Left kidney (tissue), 2 donors: ENCODE results near the gene CLCNKB. TPM values are rescaled to one million over a fixed set of nuclear protein-coding genes. Genes with fewer than 3 reads are reported as not detected.
"Not testable (repeated sequence)": the region's sequence is repeated elsewhere in the genome, so short reads cannot be mapped to it uniquely, and the experiment has no call there.

Experiments
- DNase-seq: peaks from one replicate; pipeline ENCODE4 v3.0.0-alpha.2; 2013
- polyA plus RNA-seq: library from polyadenylated mRNA; unstranded; fragments of 120-200 nt; gene quantifications from one replicate; pipeline ENCODE4 v1.2.1, GENCODE V29; 2013; ENCODE audit not compliant: insufficient read length

Gene CLCNKB
- polyA plus RNA-seq, 1 donor, result 37.2 TPM

DNA sequence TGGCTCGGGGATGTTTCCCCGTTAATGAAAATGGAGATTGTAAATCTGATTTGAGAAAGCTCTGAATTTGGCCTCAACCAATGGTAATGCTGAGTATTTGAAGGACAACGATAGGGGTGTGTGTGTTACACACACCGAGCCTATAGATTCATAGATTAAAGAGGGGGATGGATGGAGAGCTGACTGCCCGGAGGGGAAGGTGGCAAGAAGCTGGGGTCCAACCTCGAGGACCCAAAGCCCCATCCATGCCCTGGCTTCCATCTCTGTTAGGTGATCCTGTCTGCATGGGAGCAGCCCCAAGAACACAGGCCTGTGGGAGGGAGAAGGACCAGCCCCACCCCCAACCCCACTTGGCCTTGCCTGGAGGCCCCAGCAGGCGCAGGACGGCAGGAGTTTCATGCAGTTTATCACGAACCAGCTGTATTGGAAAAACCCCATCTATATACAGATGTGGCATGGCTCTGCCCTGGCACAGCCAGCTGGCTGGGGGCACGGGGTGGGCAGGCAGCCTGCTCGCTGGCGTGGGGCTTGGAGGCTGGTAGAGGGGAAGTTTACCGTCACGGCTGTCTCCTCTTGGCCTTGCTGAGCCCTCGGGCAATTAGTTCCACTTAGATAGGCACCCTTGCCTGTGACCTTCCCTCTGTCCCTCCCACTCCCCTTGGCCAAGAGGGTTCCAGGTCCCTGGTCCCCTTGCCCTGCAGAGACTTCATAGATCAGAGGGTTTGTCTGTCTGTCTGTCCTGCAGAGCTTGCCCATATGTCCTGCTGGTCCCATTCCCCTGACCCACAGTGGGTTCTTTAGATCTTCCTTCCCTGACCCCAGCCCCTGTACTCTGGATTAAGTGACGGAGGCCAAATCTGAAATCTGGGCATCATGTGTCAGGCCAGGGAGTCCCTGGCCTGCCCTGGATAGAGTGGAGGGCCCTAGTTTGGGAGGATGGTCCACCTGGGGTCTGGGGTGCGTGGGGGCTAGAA, 28.8 kb upstream of the CLCNKB start:
- DNase-seq, result no peak

DNA sequence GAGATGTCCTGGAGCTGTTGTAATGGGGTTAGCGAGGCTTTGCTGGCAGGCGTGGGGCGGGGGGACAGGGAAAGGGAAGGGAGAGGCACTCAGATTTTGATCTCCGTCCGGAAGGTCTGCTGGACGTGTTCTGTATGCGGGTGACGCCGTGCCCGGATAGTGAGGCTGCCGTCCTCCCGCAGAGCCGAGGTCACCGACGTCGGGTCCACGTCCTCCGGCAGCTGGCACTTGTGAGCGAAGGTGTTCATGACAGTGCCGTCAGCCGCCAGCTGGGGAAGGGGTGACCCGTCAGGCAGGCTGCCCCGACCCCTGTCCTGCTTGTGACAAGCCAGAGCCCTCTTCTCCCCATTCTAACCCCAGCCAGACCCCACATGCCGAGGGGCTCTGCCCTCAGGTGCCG, 28.1 kb upstream of the CLCNKB start:
- no peak for DNase-seq

- no peak for DNase-seq
These were observed 27.4 kb upstream of the CLCNKB start for GRCh38 chr1:16015960-16016901.

- DNase-seq, result no peak
These were observed 26.5 kb upstream of the CLCNKB start for GRCh38 chr1:16017076-16017460.

GRCh38 chr1:16017461-16018303, 25.9 kb upstream of the CLCNKB start, which contains the start of gene HSPB7:
TSS of gene HSPB7 (minus strand) at chr1:16018043. CDS start at chr1:16017963, 80 bp downstream.
- DNase-seq, result peak; percentile 43

- DNase-seq, result no peak
These were observed 25.3 kb upstream of the CLCNKB start for GRCh38 chr1:16018308-16018707.

DNA sequence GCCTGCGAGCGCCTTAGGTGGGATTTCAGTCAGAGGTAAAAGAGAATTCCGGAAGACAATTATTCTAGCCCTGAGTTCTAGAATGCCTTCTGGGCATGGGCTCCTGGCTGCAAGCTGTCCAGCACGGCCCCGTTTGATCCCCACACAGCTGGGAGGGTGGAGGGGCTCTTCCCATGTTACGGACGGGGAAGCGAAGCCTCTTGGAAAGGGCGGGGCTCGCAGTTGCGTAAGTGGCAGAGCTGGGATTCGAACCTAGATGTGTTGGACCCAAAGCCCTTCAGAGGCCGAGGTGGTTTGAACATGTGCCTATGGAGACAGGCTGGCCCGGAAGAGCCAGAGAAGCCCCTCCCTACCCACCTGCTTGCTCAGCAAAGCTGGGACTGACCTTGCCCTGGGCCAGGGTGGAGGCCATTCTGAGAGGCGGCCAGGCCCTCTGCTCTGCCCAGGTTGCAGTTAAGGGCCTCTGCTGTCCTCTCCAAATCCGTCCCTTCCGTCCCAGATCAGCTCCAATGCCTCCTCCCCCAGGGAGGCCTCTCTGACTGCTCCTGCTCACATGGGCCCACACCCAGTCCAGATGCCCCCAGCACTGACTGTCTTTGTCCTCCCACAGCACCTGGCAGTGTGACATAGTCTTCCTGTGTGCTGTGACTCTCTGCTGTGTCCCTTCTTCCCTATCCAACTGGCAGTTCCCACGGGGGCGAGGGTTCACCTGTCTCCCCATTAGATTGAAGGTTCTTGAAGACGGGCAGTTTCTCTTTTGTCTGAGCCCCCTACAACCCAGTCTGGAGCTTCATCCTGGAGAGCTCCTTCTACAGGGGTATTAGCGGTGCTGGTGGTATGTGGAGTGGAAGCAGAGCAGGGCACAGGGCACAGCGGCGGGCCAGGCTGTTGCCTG, 24.6 kb upstream of the CLCNKB start:
- DNase-seq, result no peak

DNA sequence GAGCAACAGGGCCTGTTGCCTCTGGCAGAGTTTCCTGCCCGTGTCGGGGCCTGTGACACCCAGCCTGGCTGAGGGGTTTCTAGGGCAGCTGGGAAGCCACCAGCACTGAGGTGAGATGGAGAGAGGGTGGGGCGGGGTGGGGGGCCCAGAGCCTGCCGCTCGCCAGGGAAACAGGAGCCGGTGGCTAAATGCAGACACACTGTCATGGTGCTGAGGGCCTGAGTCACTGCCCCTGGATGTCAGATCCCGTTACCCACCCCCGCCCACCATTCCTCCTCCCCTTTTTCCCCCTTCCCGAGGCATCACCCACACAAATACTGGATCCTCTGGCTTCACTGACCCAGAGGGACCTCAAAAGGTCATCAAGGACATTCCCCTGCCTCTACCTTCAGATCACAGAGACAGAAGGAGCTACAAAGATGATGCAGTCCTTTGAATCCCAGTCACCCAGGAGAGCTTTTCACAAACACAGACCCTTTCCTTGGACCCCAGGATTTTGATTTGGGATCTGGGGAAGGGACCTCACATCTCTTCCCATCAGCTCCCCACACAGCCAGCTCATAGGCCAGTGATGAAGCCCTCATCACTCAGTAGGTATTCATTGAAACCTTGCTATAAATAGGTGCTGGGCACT, 23.8 kb upstream of the CLCNKB start:
- DNase-seq, result no peak

GRCh38 chr1:16020325-16020724, 23.3 kb upstream of the CLCNKB start:
- no peak for DNase-seq

DNA sequence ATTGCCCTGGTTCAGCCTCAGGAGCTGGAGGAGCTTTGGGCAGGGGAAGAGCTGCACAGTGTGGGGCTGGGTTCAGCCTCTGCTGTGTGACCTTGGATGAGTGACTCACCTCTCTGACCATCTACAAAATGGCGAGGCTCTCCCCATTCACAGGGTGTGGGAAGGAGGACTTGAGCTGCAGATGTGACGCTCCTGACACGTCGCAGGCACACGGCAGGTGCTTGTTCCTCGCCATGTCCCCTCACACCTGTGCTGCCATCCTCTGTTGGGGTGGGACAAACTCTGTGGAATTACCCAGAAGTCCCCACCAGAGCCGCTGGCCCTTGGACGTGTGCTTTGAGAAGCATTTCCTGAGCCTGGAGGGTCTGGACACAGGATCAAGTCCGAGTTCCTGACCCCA, 22.7 kb upstream of the CLCNKB start:
- DNase-seq, result not testable (repeated sequence)

DNA sequence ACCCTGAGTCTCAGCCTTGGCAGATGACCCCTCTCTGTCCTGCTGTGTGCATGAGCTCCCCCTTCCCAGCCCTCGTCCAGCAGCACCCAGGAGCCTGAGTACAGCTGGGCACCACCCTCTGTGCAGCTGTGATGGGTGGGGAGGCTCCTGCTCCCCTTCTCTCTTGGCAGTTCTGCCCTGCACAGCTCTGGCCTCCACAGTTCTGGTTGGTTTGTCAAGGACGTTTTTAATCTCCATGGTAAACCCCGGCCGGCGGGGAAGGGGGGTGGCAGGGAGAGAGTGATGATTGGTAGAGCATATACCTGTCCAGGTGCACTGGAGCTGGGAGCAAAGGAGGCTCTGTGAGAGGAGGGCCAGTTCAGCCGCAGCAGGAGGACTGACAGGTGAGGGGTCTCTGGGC, 21.9 kb upstream of the CLCNKB start, which contains the start of gene CLCNKA:
Gene CLCNKA, plus strand, starts transcription at position 356 of the 400 bp plus-strand sequence. CDS start 584 bp downstream, outside the sequence.
- DNase-seq, result peak; percentile 47

DNA sequence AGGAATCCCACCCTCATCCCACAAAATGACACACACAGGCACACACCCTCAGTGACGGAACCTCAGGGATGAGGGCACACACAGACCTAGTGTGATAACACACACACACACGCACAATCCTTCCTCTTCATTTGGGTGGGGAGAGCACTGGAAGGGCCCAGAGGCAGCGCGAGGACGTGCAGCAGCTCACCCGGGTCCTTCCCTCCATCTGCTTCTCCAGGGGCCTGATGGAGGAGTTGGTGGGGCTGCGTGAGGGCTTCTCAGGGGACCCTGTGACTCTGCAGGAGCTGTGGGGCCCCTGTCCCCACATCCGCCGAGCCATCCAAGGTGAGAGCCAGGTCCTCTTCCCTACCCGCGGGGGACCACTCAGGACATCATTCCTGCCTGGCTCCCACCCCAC, 21.2 kb upstream of the CLCNKB start:
- DNase-seq, result no peak

- no peak for DNase-seq
These were observed 20.4 kb upstream of the CLCNKB start for GRCh38 chr1:16023050-16023653.

GRCh38 chr1:16026302-16026701, 17.3 kb upstream of the CLCNKB start:
- DNase-seq, result not testable (repeated sequence)

DNA sequence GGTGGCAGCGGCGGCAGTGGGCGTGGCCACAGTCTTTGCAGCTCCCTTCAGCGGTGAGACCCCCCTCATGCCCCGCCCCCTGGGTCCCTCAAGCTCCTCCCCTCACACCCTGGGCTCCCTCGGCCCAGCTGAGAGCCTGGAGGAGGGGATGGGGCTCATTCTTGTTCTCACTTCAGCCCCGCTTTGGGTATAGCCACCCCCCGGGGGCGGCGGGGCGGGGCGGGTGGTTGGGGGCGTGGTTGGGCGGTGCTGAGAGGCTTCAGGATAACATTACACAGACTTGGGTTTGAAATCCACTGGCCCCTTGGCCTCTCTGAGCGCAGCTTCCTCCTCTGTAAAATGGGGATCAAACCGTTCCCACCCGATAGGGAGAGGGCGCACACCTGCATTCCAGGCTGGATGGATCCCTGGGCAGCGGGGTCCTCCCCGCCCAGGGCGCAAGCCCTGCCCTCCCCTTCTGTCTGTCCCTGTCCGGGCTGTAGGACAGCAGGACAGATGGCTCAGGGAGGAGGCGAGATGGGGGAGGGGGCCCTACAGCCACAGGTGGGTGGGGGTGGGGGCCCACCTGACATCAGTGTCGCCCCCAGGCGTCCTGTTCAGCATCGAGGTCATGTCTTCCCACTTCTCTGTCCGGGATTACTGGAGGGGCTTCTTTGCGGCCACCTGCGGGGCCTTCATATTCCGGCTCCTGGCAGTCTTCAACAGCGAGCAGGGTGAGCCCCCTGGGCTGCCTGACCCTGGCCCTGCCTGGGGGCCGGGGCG, 16.7 kb upstream of the CLCNKB start:
- peak; percentile 63 for DNase-seq

DNA sequence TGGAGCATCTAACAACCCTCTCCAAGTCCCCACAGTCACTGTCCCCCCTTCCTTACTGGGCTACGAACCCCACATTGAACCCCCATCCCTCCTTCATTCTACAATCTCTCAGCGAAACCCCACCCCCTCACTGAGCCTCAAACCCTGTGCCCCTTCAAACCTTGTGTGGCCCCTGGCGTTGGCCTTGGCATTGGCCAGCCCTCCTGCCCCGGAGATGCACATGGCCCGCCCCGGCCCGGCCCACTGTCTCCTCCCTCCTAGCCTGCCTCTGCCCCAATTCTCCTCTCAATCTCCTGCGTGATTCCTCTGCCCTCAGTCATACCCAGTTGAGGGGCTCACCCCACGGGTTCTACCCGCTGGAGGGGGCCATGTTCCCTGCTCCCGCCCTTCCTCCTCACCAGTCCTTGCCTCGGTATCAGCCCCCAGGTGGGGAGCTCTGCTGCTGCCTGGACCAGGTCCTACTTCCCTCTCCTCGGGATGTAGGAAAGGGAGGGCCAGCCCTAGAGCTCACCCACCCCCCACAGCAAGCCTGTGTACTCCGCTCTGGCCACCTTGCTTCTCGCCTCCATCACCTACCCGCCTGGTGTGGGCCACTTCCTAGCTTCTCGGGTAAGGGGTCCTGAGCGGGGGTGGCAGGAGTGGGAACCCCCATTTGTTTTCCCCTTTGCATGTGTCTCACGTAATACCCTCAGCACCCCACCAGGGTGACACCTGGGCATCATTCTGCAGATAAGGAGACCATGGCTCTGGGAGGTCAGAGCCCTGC, 15.2 kb upstream of the CLCNKB start:
- DNase-seq, result no peak

GRCh38 chr1:16029003-16029268, 14.6 kb upstream of the CLCNKB start:
- not testable (repeated sequence) for DNase-seq

GRCh38 chr1:16029288-16029687, 14.3 kb upstream of the CLCNKB start:
- no peak for DNase-seq
